Bronchial epithelial cell (primary cell): ENCODE data around the gene SPTLC3. TPM values are rescaled to one million over a fixed set of nuclear protein-coding genes. Genes with fewer than 3 reads are reported as not detected.

Source experiments
- DNase-seq: peaks from one replicate; pipeline ENCODE4 v3.0.0-alpha.2; 2010; ENCODE audit warnings: low read depth
- FAIRE-seq: peaks from 2 replicates; lab custom pipeline; 2011; peaks lifted over from hg19 to GRCh38; lab: Jason Lieb, UNC
- H3K27me3 ChIP-seq: 2 replicates; pipeline ENCODE4 v1.5.1; 2011; ENCODE audit warnings: low read length; ENCODE audit not compliant: control insufficient read depth, insufficient read depth
- H3K36me3 ChIP-seq: 2 replicates; pipeline ENCODE4 v1.5.1; 2011; ENCODE audit warnings: low read length; ENCODE audit not compliant: control insufficient read depth, insufficient read depth
- H3K4me3 ChIP-seq: 2 replicates; pipeline ENCODE4 v1.5.1; 2011; ENCODE audit warnings: mild to moderate bottlenecking, low read depth, low read length, control low read depth
- total RNA-seq: library from RNA; depleted of rRNA; stranded (reverse); fragments of >200 nt; gene quantifications from 2 replicates; pipeline ENCODE4 v1.2.1, GENCODE V29; 2014
- TF ChIP-seq, protein P1 (sequence below): IDR thresholded peaks from 2 replicates; pipeline ENCODE4 v1.5.1; 2011; ENCODE audit warnings: mild to moderate bottlenecking, moderate library complexity, low read length, control low read depth, inconsistent platforms; ENCODE audit not compliant: insufficient read depth, severe bottlenecking

Gene SPTLC3
- total RNA-seq, 1 donor from 2014 or later: 2.4 TPM

DNA sequence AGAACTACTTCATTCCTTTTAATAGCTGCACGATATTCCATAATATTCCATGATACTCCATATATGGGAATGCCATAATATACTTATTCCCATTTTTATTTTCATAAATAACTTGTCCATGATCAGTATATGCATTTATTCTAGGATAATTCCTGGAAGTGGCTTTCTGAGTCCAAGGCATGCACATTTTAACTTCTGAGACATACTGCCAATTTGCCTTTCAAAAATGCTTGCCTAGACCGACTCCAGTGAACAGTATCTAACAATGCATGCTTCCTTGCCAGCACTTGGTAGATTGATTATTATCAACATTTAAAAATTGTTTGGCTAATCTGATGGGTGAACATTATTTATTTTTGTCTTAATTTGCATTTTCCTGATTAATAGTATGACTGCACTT is 54.0 kb downstream of the SPTLC3 start:
- no peaks in the 10 kb centered on the region for H3K27me3 ChIP-seq
- no peak for FAIRE-seq

DNA sequence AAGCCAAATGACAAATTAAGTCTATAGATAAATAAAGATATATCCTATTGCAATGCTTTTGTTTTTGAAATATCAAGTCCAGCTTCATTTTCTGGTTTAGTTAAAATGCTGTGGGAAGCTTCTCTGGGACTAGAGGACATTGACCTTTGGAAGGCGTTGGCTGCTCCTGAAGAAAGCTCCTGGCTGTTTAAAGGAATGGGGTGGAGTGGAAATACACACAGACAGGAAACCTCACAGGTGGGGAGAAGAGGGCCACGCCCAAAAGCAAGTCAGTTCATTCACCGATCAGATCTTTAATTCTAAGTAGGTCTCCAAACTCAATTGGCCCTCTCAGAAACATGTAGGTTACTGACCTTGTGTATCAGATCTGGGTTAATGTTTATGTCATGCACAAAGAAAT is 59.6 kb downstream of the SPTLC3 start:
- Histone ChIP-seq H3K36me3 (no peaks in the 10 kb centered on the region), H3K4me3 (no peak overlapping the region), H3K27me3 (no peaks in the 10 kb centered on the region)
- TF ChIP-seq, protein P1, sequence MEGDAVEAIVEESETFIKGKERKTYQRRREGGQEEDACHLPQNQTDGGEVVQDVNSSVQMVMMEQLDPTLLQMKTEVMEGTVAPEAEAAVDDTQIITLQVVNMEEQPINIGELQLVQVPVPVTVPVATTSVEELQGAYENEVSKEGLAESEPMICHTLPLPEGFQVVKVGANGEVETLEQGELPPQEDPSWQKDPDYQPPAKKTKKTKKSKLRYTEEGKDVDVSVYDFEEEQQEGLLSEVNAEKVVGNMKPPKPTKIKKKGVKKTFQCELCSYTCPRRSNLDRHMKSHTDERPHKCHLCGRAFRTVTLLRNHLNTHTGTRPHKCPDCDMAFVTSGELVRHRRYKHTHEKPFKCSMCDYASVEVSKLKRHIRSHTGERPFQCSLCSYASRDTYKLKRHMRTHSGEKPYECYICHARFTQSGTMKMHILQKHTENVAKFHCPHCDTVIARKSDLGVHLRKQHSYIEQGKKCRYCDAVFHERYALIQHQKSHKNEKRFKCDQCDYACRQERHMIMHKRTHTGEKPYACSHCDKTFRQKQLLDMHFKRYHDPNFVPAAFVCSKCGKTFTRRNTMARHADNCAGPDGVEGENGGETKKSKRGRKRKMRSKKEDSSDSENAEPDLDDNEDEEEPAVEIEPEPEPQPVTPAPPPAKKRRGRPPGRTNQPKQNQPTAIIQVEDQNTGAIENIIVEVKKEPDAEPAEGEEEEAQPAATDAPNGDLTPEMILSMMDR: no peak
- FAIRE-seq (no peak), DNase-seq (peak; percentile 34)

More for the DNA sequence above, 54.0 kb downstream of the SPTLC3 start:
- H3K4me3 ChIP-seq: no peak overlapping the region
- DNase-seq: no peak
- TF ChIP-seq, protein P1: no peak
- H3K36me3 ChIP-seq: no peaks in the 10 kb centered on the region

- no peak overlapping the region for H3K4me3 ChIP-seq
- H3K36me3 ChIP-seq: peaks cover 2% of the 10 kb centered on the region
- TF ChIP-seq, protein P1: no peak
- DNase-seq: no peak
- H3K27me3 ChIP-seq: no peaks in the 10 kb centered on the region
- no peak for FAIRE-seq
Observed at GRCh38 chr20:13081877-13082276, 73.1 kb downstream of the SPTLC3 start.

DNA sequence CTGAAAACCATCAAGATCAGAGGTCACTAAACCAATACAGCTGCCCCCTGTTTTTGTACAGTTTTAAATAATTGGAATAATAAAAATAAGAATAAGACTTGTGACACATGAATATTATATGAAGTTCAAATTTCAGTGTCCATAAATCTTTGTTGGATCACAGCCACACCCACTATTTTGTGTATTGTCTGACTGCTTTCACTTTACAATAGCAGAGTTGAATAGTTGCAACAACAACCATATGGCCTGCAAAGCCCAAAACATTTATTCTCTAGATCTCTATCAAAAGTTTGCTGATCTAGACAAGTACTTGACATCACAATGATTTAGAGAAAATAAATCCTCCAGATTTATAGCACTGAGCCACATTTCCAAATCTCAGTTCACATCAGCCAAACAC is 73.6 kb downstream of the SPTLC3 start:
- Histone ChIP-seq H3K27me3 (no peaks in the 10 kb centered on the region), H3K4me3 (no peak overlapping the region), H3K36me3 (peaks cover 2% of the 10 kb centered on the region)
- DNase-seq (no peak), FAIRE-seq (no peak)
- TF ChIP-seq, protein P1: no peak

GRCh38 chr20:13085275-13085674 is 76.5 kb downstream of the SPTLC3 start:
- Histone ChIP-seq H3K4me3 (no peak overlapping the region), H3K36me3 (no peaks in the 10 kb centered on the region), H3K27me3 (no peaks in the 10 kb centered on the region)
- DNase-seq (peak; percentile 33), FAIRE-seq (no peak)
- TF ChIP-seq, protein P1: no peak

DNA sequence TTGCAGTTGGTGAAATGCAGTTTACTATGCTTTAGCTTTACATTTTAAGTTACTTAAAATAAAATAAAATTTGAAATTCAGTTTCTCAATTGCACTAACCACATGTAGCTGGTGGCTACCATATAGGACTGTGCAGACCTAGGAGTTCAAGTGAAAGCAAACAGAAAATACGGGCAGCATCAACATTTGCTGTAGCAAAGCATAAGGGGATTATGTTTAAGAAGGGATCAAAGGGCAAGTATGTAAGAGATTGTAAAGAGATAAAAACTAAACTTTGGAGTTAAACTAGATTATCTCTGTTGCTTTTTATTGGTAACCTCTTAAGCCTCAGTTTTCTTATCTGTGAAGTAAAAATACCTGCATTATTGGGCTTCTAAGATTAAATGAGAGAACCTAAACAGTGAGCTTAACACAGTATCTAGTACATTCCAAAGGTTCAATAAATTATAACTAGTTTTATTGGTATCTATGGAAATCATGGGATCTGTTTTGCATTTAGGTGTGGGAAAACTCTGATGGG is 81.2 kb downstream of the SPTLC3 start:
- TF ChIP-seq, protein P1: no peak
- FAIRE-seq (no peak), DNase-seq (no peak)
- Histone ChIP-seq H3K27me3 (no peaks in the 10 kb centered on the region), H3K4me3 (no peak overlapping the region), H3K36me3 (no peaks in the 10 kb centered on the region)
